Type B pancreatic cell (in vitro differentiated cells): Measurements from ENCODE around the gene CCDC186. TPM values are rescaled to one million over a fixed set of nuclear protein-coding genes. Genes with fewer than 3 reads are reported as not detected.

ENCODE experiments used
- DNase-seq: peaks from one replicate; pipeline ENCODE4 v3.0.0; 2021; ENCODE audit warnings: mixed read lengths; ENCODE audit not compliant: unreplicated experiment; ENCODE audit errors: extremely low spot score
- H3K27ac Mint-ChIP-seq: 2 replicates; pipeline ENCODE4 v1.8.0; 2021; ENCODE audit warnings: mild to moderate bottlenecking, mixed read lengths
- H3K27me3 Mint-ChIP-seq: 2 replicates; pipeline ENCODE4 v1.8.0; 2021; ENCODE audit warnings: mixed read lengths
- H3K36me3 Mint-ChIP-seq: 2 replicates; pipeline ENCODE4 v1.8.0; 2021; ENCODE audit warnings: mixed read lengths
- H3K4me1 Mint-ChIP-seq: one replicate; pipeline ENCODE4 v1.8.0; 2021; ENCODE audit warnings: mixed read lengths; ENCODE audit not compliant: unreplicated experiment
- H3K4me3 Mint-ChIP-seq: 2 replicates; pipeline ENCODE4 v1.8.0; 2021; ENCODE audit warnings: mild to moderate bottlenecking, mixed read lengths
- H3K9me3 Mint-ChIP-seq: 2 replicates; pipeline ENCODE4 v1.8.0; 2021; ENCODE audit warnings: mixed read lengths
- total RNA-seq: library from RNA; stranded (reverse); gene quantifications from 2 replicates; pipeline ENCODE4 v1.2.1, GENCODE V29; 2021; ENCODE audit warnings: low replicate concordance
- TF ChIP-seq, protein P1 (sequence below): fragments of 200-600 bp; sonication (generic); conservative IDR thresholded peaks from 2 replicates; pipeline ENCODE4 v1.5.0; 2021; ENCODE audit warnings: antibody characterized with exemption, mild to moderate bottlenecking

The CCDC186 gene
- total RNA-seq, 1 donor from 2014 or later: 21.0 TPM

DNA sequence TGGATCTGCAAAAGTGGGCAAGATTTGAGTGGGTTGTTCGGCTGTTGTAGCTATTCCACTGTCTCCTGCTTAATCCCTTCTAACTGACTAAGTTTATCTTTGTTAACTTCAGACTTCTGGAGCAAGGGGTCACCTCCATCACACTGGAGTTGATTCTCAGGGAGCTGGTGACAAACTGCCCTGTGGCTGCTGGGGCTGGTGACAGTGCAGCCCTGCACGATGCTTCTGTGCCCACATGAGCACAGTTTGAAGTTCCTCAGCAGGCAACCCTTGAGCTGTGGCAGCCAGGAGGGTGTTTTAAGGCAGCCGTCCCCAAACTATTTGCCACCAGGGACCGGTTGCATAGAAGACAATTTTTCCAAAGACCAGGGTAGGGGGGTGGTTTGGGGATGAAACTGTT is 89.8 kb downstream of the CCDC186 start:
- Mint-ChIP-seq H3K27ac (no peak overlapping the region), H3K9me3 (no peaks in the 10 kb centered on the region), H3K4me3 (no peak overlapping the region), H3K4me1 (no peaks in the 10 kb centered on the region), H3K36me3 (no peaks in the 10 kb centered on the region), H3K27me3 (no peaks in the 10 kb centered on the region)
- no peak for DNase-seq
- TF ChIP-seq, protein P1, sequence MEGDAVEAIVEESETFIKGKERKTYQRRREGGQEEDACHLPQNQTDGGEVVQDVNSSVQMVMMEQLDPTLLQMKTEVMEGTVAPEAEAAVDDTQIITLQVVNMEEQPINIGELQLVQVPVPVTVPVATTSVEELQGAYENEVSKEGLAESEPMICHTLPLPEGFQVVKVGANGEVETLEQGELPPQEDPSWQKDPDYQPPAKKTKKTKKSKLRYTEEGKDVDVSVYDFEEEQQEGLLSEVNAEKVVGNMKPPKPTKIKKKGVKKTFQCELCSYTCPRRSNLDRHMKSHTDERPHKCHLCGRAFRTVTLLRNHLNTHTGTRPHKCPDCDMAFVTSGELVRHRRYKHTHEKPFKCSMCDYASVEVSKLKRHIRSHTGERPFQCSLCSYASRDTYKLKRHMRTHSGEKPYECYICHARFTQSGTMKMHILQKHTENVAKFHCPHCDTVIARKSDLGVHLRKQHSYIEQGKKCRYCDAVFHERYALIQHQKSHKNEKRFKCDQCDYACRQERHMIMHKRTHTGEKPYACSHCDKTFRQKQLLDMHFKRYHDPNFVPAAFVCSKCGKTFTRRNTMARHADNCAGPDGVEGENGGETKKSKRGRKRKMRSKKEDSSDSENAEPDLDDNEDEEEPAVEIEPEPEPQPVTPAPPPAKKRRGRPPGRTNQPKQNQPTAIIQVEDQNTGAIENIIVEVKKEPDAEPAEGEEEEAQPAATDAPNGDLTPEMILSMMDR: no peak

DNA sequence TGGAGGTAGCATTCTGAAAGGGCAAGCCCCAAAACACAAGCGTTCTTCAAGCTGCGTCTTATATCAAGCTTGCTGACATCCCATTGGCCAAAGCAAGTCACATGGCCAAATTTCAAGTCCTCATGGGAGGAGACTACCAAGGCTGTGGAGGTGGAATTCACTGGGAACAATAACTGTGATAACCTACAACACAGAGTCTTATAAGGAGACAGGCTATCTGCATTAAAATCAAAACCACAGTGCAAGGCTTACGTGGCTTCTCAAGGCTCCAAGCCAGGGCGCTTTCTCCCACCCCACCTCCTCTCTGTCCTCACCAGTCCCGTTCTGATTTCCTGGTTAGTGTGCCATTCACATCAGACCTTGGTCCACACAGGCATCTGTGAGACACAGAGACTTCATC is 91.0 kb downstream of the CCDC186 start:
- DNase-seq: no peak
- Mint-ChIP-seq H3K9me3 (no peaks in the 10 kb centered on the region), H3K4me1 (no peaks in the 10 kb centered on the region), H3K4me3 (no peak overlapping the region), H3K36me3 (no peaks in the 10 kb centered on the region), H3K27ac (no peak overlapping the region), H3K27me3 (no peaks in the 10 kb centered on the region)
- TF ChIP-seq, protein P1: no peak

DNA sequence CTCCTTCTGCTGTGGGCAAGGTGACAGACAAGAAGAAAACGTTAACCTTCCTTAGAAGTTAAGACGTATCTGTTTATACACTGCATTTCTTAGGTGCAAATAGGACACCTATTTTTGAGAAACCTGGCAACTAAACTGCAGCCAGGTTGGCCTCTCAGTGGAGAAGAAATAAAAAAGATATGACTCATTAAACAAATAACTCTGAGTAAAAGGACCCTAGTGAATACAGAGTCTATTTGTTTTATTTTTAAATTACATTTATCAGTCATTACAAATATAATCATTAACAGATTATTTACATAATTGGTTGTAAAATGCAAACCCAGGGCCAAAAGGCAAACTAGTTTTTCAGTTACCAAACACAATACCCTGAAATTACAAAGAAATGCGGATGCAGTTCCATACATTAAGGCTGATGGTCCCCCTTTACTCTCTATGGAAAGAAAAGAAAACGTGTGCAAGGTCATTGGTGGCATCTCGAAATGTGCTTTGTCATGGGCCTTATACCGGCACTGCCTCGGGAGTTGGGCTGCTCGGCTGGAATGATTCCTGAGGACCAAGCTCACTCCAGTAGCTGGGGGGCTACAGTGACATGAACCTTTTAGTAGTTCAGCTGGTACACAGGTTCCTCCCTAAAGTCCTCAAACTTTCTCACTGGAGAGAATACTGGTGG is 92.0 kb downstream of the CCDC186 start:
- Mint-ChIP-seq H3K36me3 (no peaks in the 10 kb centered on the region), H3K4me1 (no peaks in the 10 kb centered on the region), H3K9me3 (no peaks in the 10 kb centered on the region), H3K27me3 (peaks cover 6% of the 10 kb centered on the region), H3K27ac (no peak overlapping the region), H3K4me3 (no peak overlapping the region)
- no peak for DNase-seq
- TF ChIP-seq, protein P1: no peak

DNA sequence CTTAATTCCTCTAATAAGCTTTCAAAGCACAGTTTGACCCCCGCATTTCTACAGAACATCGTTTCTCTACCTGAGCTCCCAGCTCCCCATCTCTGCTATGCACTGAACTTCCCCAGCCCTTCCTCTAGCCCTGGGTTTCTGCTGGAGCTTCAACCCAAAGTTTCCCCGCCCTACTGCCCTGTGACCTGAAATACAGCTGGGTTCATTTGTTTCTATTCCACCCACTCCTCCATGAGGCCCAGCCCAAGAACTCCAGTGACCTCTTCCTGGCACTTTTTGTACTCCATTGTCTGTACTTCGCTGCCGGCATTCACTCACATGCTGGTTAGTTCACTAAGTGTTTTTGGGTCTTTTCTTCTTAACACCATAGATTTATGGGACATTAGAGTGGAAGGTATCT is 94.6 kb downstream of the CCDC186 start:
- TF ChIP-seq, protein P1: no peak
- no peak for DNase-seq
- Mint-ChIP-seq H3K36me3 (no peaks in the 10 kb centered on the region), H3K4me3 (no peak overlapping the region), H3K27me3 (peaks cover 11% of the 10 kb centered on the region), H3K27ac (no peak overlapping the region), H3K4me1 (no peaks in the 10 kb centered on the region), H3K9me3 (no peaks in the 10 kb centered on the region)

GRCh38 chr10:114078346-114078745 is 95.7 kb downstream of the CCDC186 start:
- no peak overlapping the region for H3K27ac Mint-ChIP-seq
- no peaks in the 10 kb centered on the region for H3K9me3 Mint-ChIP-seq
- TF ChIP-seq, protein P1: no peak
- no peaks in the 10 kb centered on the region for H3K4me1 Mint-ChIP-seq
- H3K27me3 Mint-ChIP-seq: peaks cover 11% of the 10 kb centered on the region
- DNase-seq: no peak
- H3K36me3 Mint-ChIP-seq: no peaks in the 10 kb centered on the region
- no peak overlapping the region for H3K4me3 Mint-ChIP-seq
